Upper lobe of left lung (tissue), 4 donors: ENCODE data around the gene G6PC3.

Source experiments
- CTCF ChIP-seq, 6 experiments: fragments of 450-650 bp in 4 of 6; fragments of 200-600 bp in 2 of 6; sonication (generic) in 2 of 6; IDR thresholded peaks; one replicate each; pipeline ENCODE4 v1.5.1; 2016 to 2019; ENCODE audit warnings: antibody characterized with exemption in 6 of 6
- EP300 ChIP-seq, 4 donors: sonication (generic); formaldehyde crosslinking; IDR thresholded peaks; one replicate each; pipeline ENCODE4 v1.5.1; 2017; ENCODE audit warnings: antibody characterized with exemption in 4 of 4, control low read depth in 2 of 4
- POLR2A ChIP-seq, 4 donors: fragments of 450-650 bp; IDR thresholded peaks; one replicate each; pipeline ENCODE4 v1.5.1; 2016 to 2017; ENCODE audit warnings: antibody characterized with exemption in 4 of 4, mild to moderate bottlenecking in 2 of 4
- POLR2AphosphoS5 ChIP-seq, 2 donors: sonication (generic); formaldehyde crosslinking; IDR thresholded peaks; one replicate each; pipeline ENCODE4 v1.5.1; 2017; ENCODE audit warnings: antibody characterized with exemption in 2 of 2

DNA sequence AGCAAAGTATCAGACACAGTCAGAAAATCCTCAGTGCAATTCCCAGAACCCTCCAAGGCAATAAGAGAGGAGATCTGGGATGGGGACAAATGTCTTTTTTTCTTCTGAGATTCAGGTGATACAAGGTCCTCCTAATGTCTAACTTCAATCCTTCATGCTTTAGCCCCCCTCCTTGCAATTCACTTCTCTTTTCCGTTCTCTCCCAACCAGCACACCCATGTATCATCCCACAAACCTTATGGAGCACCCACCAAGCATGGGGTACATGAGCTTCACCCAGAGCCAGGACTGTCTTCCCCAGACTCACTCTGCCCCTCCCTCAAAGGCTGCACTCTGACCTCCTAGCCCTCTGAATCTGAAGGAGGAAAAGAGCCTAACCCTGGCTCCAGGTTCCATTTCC lies 42.8 kb downstream of the G6PC3 start:
- TF ChIP-seq CTCF (IDR thresholded peaks at IDR 0.05) (no peak), POLR2A (IDR thresholded peaks at IDR 0.05) (no peak), POLR2AphosphoS5 (IDR thresholded peaks at IDR 0.05) (no peak), EP300 (IDR thresholded peaks at IDR 0.05) (no peak)
